ENCODE measurements around the gene LIPC. TPM values are rescaled to one million over a fixed set of nuclear protein-coding genes. Genes with fewer than 3 reads are reported as not detected.

LIPC gene
- total RNA-seq, 2 donors from 2014 or later = 2.9 to 13.8 TPM

DNA sequence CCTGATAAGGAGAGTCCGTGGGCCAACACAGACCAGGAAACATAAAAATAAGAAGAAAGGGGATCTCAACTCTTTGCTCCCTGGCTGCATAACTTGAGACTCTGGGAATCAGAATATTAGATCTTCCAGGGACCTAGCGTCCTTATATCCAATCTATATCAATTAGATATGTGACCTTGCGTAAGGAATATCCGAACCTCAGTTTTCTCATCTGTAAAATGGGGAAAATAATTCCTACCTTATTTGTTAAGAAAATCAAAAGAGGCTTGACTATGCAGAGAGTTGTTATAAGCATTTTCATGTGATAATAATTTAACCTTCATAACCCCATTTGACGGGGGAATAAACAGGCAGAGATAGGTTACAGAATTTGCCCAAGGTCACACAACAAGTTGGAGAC is 7.1 kb upstream of the LIPC start:
- H3K27ac ChIP-seq = no peak overlapping the region
- H3K9ac ChIP-seq (ENCODE audit: low read depth in 2 of 2, low read length in 2 of 2) = no peak overlapping the region
- no peaks in the 10 kb centered on the region for H3K36me3 ChIP-seq
- intact Hi-C loops (cut with DNase I) = no loop called here
- TF ChIP-seq, protein P1, sequence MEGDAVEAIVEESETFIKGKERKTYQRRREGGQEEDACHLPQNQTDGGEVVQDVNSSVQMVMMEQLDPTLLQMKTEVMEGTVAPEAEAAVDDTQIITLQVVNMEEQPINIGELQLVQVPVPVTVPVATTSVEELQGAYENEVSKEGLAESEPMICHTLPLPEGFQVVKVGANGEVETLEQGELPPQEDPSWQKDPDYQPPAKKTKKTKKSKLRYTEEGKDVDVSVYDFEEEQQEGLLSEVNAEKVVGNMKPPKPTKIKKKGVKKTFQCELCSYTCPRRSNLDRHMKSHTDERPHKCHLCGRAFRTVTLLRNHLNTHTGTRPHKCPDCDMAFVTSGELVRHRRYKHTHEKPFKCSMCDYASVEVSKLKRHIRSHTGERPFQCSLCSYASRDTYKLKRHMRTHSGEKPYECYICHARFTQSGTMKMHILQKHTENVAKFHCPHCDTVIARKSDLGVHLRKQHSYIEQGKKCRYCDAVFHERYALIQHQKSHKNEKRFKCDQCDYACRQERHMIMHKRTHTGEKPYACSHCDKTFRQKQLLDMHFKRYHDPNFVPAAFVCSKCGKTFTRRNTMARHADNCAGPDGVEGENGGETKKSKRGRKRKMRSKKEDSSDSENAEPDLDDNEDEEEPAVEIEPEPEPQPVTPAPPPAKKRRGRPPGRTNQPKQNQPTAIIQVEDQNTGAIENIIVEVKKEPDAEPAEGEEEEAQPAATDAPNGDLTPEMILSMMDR (IDR thresholded peaks at IDR 0.05) = no peak
- H3K27me3 ChIP-seq = no peaks in the 10 kb centered on the region
- H3K9me3 ChIP-seq = no peaks in the 10 kb centered on the region
- no peak overlapping the region for H3K4me3 ChIP-seq
- no peaks in the 10 kb centered on the region for H3K4me1 ChIP-seq
- no peak for DNase-seq

DNA sequence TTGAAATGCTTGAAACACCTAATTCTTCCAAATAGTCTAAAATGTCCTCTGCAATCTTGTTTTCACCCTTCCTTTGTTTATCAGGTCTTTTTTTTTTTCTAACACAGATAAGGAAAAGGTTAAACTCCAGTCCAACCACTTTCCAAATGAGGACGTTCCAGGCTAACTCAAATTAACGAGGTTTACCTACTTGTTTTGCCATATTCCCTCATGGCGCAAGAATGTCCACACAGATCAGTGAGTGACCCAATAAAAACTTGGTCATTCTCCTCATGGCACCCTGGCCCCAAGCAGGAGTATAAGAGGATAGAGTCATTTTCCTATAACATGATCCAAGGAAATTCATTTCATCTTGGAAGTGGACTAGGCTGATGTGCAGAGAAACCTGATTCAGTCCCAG is 6.6 kb upstream of the LIPC start:
- Histone ChIP-seq H3K27me3 (no peaks in the 10 kb centered on the region), H3K27ac (no peak overlapping the region), H3K4me3 (no peak overlapping the region), H3K4me1 (no peaks in the 10 kb centered on the region), H3K9me3 (no peaks in the 10 kb centered on the region), H3K36me3 (no peaks in the 10 kb centered on the region), H3K9ac (ENCODE audit: low read depth in 2 of 2, low read length in 2 of 2) (no peak overlapping the region)
- TF ChIP-seq, protein P1 (IDR thresholded peaks at IDR 0.05) = no peak
- no peak for DNase-seq
- intact Hi-C loops (cut with DNase I) = no loop called here

DNA sequence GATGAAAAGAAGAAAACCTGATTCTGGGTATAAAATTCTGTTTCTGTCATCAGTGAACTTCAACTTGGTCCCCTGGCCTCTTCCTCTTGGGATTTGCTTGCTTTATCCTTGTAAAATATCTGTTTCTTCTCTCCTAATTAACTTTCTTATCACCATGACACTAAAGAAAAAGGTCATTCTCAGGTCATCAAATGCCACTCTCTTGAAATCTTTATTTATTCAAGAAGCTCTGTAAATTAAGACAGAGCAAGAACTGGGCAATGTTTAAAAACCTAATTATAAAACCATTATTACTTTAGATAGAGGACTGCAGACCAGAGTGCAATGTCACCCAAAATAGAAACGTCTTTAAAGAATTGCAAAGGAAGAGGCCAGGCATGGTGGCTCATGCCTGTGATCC is 6.0 kb upstream of the LIPC start:
- TF ChIP-seq, protein P1 (IDR thresholded peaks at IDR 0.05) = no peak
- no peak overlapping the region for H3K27ac ChIP-seq
- intact Hi-C loops (cut with DNase I) = no loop called here
- no peak overlapping the region for H3K4me3 ChIP-seq
- no peaks in the 10 kb centered on the region for H3K9me3 ChIP-seq
- H3K4me1 ChIP-seq = no peaks in the 10 kb centered on the region
- DNase-seq = no peak
- no peaks in the 10 kb centered on the region for H3K27me3 ChIP-seq
- H3K9ac ChIP-seq (ENCODE audit: low read depth in 2 of 2, low read length in 2 of 2) = no peak overlapping the region
- H3K36me3 ChIP-seq = no peaks in the 10 kb centered on the region

DNA sequence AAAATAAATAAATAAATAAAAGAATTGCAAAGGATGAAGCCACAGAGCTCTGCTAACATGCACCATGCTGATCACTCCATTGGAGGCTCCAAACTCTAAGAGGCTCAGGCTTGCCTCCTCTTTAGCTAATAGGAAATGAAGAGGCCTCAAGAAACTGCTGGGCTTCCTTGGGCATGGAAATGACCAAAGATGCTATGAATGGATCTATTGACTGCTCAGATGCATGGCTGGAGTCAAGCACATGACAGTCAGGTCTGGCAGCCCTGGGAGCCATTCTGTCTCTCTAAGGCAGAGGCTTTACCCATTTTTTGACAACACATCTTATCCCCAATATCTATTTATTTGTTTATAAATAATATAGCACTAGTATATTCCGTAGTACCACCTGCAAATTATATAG is 5.3 kb upstream of the LIPC start:
- no peak overlapping the region for H3K27ac ChIP-seq
- no peaks in the 10 kb centered on the region for H3K9me3 ChIP-seq
- H3K4me3 ChIP-seq = no peak overlapping the region
- intact Hi-C loops (cut with DNase I) = no loop called here
- TF ChIP-seq, protein P1 (IDR thresholded peaks at IDR 0.05) = no peak
- H3K27me3 ChIP-seq = no peaks in the 10 kb centered on the region
- H3K9ac ChIP-seq (ENCODE audit: low read depth in 2 of 2, low read length in 2 of 2) = no peak overlapping the region
- H3K4me1 ChIP-seq = no peaks in the 10 kb centered on the region
- peak; percentile 4 for DNase-seq
- H3K36me3 ChIP-seq = no peaks in the 10 kb centered on the region

DNA sequence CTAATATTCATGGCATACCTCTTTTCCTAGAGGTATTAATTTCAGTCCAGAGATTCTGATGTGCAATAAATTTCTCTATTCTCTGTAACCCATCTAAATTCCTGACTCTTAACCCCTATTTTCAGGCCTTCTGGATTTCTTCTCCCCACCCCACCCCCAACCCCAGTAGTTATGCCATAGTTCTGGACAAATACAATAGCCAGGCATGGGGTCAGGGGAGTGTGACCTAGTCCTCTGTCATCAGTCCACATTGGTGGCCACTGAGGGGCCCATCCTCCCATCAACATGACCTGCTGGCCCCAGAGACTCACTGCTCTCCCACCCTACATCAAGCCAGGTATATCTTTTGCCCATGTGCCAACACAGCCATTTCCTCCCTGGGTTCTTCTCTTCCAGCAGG is 3.8 kb upstream of the LIPC start:
- Histone ChIP-seq H3K9me3 (no peaks in the 10 kb centered on the region), H3K4me1 (no peaks in the 10 kb centered on the region), H3K27ac (no peak overlapping the region), H3K36me3 (no peaks in the 10 kb centered on the region), H3K27me3 (no peaks in the 10 kb centered on the region), H3K9ac (ENCODE audit: low read depth in 2 of 2, low read length in 2 of 2) (no peak overlapping the region), H3K4me3 (no peak overlapping the region)
- DNase-seq = peak; percentile 11
- TF ChIP-seq, protein P1 (IDR thresholded peaks at IDR 0.05) = no peak
- intact Hi-C loops (cut with DNase I) = no loop called here
